Neural cell (in vitro differentiated cells): Measurements from ENCODE around the gene ATP13A2.

Experiments
- POLR2AphosphoS5 ChIP-seq: IDR thresholded peaks from 2 replicates; pipeline ENCODE4 v1.6.1; 2012
- TF ChIP-seq, protein P1 (sequence below): fragments of 450-650 bp; IDR thresholded peaks from 2 replicates; pipeline ENCODE4 v1.5.1; 2014; ENCODE audit warnings: antibody characterized with exemption, mild to moderate bottlenecking, moderate library complexity; ENCODE audit not compliant: poor library complexity, severe bottlenecking

GRCh38 chr1:16991571-16991970 is 20.2 kb downstream of the ATP13A2 start:
- TF ChIP-seq, protein P1, sequence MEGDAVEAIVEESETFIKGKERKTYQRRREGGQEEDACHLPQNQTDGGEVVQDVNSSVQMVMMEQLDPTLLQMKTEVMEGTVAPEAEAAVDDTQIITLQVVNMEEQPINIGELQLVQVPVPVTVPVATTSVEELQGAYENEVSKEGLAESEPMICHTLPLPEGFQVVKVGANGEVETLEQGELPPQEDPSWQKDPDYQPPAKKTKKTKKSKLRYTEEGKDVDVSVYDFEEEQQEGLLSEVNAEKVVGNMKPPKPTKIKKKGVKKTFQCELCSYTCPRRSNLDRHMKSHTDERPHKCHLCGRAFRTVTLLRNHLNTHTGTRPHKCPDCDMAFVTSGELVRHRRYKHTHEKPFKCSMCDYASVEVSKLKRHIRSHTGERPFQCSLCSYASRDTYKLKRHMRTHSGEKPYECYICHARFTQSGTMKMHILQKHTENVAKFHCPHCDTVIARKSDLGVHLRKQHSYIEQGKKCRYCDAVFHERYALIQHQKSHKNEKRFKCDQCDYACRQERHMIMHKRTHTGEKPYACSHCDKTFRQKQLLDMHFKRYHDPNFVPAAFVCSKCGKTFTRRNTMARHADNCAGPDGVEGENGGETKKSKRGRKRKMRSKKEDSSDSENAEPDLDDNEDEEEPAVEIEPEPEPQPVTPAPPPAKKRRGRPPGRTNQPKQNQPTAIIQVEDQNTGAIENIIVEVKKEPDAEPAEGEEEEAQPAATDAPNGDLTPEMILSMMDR, result no peak
- no peak for TF ChIP-seq POLR2AphosphoS5
